Stimulated activated CD4-positive, alpha-beta T cell treated with anti-CD3 and anti-CD28 coated beads, Interleukin-4, amount 100 ng/mL, for 48 hours (primary cell): ENCODE measurements around the gene MYLK4.

ENCODE experiments used
- DNase-seq, 2 donors: peaks; one replicate each; pipeline ENCODE4 v3.0.0-alpha.2; 2020; ENCODE audit warnings: low read depth in 2 of 2

MYLK4 gene

DNA sequence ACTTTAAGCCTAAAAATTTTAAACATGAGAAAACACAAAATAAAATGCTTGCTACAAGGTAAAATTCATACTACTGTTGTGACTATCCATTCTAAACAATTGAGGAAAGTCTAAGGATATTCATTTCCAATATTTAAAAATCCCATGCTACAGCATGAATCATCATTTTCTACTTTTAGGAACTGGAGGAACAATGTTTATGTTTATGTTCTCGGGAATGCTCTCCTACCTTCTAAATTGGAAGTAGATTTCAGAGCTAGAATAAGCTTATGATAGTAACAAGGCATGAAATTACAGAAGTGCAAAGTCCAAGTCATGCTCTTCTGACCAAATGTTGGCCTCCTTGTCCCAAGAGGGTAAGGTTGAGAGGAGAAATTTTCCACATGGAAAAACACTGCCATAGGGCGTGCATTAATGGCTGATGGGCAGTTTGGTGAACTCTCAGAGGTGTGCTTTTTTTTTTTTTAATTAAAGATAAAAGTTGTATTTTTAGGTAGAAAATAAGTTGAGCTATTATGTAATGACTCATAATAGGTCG, 6.0 kb upstream of the MYLK4 start:
- no peak for DNase-seq

DNA sequence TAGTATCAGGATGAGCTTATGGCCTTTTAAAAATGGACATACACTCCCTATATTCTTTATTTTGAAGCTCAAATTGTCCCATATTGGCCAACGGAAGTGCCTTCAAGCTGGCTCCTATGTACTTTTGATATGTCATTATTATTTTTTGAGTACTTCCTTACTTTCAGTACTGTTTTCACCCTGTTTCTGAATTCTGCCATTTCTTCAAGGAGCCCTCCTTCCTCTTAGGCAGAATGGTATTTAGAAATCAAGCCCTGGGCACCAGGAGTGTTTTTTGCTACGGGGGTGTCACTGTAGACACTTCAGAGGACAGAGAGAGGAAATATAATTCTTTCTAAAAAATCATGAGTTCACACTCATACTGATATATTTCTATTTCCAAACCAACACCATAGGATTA, 5.5 kb upstream of the MYLK4 start:
- DNase-seq = no peak

DNA sequence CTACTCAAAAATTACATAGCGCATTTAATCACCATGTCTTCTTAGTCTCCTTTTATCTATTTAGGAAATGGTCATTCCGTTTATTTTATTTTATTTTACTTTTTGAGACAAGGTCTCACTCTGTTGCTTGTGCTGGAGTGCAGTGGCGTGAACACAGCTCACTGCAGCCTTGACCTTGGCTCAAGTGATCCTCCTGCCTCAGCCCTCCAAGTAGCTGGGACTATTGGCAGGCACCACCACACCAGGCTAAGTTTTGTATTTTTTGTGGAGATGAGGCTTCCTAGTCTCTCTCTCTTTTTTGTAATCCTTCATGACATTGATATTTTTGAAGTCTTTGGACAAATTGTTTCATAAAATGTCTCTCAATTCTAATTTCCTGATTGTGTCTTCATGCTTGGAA, 4.7 kb upstream of the MYLK4 start:
- no peak for DNase-seq

DNA sequence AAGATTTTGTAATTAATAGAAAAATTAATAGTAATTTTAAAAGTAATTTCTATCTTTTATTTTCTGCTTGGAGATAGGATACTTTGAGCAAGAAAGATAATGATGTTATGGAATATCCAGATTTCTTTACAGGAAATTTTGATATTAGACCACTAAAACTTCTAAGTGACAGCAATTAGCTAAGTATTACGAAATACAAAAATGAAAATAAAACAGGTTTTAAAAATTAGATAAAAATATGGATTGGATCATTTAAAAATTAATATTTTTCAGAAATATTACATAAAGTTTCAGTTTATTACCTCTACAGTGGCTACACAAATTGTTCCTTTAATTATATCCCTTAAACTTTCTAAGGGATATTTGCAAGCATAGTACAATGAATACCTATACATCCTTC, 4.2 kb upstream of the MYLK4 start:
- no peak for DNase-seq

DNA sequence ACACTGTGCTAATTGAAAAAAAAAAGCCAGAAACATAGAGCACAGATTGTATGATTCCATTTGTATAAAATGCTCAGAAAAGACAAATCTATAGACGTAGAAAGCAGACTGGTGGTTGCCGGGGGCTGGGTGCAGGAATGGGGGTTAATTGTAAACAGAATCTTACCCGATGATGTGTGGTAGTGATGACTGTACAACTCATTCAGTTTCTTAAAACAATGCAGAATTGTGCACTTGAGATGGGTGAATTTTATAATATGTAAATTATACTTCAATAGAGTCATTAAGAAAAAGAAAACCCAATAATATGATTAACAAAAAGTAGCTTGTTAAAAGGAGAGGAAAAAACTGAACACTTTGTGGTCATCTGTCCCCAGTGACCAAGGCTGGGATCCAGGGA, 3.7 kb upstream of the MYLK4 start:
- no peak for DNase-seq

DNA sequence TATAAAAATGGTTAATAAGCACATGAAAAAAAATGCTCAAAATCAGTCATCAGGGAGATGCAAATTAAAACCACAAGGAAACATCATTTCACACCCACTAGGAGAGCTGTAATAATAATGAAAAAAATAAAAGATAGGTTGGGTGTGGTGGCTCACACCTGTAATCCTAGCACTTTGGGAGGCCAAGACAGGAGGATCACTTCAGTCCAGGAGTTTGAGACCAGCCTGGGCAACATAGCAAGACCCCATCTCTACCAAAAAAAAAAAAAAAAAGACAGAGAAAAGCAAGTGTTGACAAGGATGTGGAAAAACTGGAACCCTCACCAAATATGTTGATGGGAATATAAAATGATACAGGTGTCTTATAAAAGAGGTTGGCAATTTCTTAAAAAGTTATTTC, 3.0 kb upstream of the MYLK4 start:
- no peak for DNase-seq

DNA sequence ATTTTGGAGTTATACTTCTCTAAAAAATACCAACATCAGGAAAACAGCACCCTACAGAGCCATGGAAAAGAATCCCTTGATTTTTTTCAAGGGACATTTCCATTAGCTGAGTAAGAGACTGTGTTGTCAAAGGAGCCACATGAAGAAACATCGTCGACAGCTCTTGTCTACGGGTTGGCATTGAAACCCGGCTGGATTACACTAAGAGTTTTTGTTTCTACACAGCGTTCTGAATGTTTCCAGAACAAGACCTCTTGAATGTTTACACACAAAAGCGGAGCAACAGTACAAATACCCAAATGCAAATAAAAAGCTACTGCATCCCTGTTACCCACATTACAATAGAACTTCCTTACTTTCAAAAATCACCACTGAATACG, 2.4 kb upstream of the MYLK4 start:
- DNase-seq = no peak

DNA sequence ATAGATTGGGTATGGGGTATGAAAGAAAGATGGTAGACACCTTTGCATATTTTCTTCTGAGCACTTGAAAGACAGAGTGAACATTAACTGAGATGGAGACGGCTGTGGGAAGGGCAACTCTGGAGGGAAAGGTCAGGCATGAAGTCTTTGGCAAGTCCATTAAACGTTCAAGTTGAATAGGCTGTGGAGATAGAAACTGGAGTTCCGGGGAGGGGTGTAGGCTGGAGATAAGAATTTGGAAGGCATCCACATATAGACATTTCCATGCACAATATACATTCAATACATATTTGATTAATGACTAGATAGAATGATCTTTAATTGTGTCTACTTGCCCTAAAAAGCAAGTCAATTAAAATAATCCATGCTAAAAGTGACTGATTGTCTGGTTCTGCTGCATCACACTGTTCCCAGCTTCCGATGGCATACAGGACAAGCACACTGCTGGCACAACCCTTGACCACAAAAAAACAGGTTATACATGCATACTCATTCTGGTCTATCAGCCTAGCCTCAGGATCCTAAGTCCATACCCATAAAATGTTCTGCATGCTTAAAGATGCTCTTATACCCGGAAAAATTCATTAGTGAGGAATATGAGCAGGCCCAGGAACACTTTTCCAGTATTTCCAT, 1.9 kb upstream of the MYLK4 start:
- no peak for DNase-seq

DNA sequence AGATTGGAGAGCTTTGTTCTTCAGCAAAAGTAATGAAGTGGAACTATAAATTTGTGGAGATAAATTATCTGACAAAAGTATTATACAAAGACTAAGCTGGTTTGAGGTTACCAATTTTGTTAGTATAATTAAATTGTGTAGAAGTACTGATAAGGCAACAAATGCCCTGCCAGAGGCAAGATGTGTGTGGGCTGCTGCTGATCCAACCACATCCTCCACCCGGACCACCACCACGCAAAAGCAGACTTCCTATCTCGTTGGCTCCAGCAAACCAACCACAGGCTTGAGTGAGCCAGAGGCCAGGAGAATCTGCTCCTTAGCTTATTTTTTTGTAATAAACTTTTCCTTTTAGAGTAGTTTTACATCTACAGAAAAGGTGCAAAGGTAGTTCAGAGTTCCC, 1.1 kb upstream of the MYLK4 start:
- DNase-seq = no peak

DNA sequence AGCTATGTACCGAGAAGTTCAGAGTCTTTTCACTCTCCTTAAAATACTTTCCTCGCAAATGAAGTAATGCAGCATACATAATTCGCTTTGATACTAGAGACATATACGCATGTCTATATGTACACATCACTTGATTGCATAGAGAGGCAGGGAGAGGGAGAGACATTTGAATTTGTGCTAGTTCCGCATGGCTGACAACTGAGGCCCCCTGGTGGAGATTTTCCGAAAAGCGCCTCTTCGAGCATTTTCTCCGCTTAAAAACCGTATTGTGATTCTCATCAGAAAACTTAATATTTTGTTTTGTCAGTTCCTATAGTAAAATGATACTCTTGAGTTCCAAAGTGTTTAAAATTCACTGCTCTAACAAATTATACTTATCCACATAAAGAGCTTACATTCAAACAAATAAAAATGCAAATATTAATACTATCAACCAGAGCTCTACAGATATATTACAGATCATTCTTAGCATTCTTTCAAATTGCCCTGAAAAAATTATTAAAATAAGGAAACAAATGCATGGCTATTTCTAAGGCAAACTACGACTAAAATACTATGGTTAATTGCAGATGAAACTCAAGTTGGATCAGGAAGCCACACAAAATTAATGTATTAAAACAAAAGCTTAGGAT, 637 bp downstream of the MYLK4 start:
- DNase-seq = peak; percentile 53 to 63

DNA sequence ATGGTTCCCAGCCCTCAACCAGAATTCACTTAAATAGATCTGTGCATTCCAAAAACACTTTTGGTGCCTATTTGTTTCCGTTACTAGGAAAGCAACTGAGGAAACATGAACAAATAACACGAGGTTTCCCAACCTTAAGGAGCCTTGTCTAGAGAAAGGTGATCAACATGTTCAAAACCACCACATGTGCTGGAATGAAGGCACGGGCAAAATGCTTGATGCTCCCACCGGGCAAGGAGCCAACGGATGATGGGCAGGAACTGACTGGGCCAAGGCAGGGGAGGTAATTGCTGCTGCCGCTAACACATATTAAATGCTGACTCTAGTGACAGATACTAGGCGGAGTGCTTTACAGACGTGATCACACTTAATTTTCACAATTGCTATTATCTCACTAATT, 2.5 kb downstream of the MYLK4 start:
- no peak for DNase-seq

DNA sequence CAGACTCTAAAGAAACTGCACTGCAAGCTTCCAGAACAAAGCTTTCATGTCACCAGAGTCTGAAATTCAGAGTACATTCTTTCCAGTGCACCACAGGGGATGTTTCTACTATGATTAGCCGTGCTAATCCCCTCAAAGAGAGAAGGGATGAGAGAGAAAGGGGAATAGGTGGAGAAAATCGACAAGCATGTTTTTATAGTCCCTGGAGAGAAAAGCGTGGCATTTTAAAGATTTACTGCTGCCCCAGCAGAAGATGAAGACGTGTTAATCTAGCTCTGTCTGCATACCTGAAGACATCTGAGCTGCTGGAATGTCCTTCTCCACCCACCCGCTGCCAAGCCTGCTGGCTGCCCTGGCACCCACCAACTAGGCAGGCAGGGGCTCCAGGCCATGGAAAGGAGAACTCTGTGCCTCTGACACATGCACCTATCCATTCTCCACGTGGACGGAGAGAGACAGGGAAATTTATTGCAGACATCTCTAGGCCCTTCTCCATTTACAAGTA, 4.1 kb downstream of the MYLK4 start:
- DNase-seq = no peak

DNA sequence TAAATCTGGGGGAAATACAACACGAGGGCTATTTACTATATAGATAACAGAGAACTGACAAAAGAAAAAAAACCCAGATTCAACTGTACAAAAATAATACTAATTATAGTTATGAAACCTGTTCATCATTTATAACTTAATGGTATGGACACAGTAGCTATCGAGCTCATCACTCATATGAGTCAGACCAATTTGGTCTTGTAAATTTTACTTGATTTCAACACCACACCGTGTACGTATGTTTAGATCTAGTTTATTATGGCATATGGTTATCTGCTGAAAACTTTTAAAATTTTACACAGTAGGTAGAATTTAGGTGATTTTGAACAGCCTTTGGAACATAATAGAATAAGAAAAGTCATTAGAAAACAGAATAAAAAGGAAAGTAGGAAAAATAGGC, 5.5 kb downstream of the MYLK4 start:
- no peak for DNase-seq

DNA sequence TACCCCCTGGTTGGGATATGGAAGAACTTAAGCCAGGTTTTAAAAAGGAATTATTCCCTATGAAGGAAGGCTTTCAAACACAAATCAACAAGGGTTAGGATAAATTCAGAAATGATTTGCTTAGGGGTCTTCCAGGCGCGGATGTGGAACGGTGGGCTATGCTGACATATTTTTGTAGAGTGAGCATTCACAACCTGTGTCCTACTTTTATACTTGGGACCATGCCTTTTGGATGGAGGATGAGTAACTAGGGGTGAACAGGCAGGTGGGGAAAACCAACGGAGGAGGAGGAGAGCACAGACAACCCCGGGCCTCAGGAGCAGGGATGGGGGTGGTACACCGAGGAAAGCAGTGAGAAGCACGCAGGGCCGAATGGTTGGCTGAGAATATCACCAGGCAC, 5.9 kb downstream of the MYLK4 start:
- DNase-seq = no peak

DNA sequence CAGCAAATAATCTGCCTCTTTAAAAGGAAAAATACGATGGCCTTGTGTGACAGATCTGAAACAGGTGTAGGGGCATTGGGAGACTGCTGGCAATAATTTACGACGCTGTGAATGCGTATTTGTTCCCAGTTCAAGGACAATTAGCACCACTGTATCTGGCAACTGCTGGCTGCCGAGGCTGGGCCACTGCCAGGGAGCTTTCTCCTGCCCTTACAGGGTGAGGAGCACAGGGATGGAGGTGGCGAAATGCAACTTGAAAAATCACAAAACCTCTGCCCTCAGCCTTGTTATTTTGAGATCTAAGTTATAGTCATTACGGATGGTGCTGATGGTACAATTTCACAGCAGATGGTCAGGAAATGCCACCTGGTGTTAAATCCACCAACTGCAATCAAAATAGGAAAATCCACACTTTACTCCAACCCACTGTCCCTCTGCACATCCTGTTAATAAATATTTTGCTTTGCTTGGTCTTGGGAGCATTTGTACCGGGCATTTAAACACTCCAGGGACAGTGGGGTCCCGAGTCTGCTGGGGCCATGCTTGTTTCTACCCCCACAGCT, 6.4 kb downstream of the MYLK4 start:
- no peak for DNase-seq

DNA sequence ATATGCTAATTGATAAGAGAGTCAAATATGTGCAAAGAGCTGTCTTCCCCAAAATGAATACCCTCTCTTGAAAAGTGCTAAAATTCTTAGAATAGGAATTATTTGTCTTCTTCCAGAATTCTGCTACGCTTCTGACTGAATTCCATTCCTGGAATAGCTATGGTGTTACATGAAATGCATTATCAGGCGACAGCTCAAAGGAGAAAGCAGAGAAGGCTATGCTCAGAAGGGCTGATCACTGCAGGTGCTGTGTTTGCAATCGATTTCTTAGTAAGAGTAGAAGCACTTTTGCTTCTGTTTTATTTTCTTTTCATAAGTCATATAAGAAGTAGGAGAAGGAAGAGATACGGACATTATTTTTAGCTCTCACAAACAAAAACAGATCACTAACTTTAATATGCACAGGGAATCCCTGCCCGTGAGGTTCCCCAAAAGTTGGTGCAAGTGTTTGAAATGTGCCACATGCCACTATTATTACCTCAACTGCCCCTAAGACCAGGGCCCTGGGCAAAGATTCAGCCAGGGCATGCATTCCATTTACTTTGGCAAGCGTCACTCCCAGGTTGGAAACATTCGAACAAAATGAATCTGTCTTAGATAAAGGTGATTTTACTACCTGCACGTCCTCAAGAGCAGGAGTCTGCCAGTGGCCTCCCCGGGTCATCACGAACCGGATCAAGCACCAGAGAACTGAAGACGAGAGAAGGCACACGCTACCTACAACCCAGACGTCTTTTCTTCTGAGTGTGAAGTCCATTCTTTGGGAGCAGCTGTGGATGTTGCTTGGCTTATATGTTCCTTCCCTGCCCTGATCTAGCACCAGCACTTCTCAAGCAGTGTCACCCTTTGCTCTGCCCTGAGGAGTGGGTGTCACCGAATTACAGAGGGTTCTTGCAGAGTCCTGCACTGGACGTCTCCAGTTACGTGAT, 7.2 kb downstream of the MYLK4 start:
- no peak for DNase-seq

DNA sequence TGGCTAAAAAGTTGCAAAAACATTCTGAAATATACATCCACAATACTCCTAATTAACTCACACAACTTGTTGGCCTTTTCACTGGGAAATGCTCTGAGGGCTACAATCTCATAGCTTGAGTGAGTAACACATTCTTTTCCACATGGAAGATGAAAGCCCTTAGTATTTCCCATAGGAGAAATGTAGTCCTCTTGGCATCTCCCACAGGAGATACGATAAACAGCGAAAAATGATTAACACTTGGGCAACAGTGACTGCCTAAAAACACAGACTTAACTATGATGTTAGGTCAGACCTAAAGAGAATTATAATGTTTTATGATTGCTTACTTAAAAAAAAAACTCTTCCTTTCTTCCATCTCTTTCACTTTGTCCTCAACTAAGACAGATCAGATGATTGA, 9.0 kb downstream of the MYLK4 start:
- no peak for DNase-seq

DNA sequence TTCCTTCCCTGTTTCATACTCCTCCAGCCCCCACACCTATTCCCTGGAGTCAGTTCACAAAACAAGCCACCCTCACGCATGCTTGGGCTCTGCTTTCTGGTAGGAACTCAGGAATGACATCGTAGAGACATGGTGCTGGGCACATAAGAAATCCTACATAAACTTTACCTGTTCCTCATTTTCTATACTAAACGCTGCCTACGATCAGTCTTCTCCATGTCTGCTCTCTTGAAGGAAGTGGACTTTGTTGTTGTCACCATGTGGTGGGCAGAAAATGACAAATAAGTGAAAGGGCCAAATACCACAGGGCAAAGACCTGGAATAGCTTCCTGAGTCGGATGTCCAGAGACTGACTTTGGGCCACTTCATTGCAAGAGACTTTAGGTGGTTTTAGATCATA, 10.1 kb downstream of the MYLK4 start:
- DNase-seq = no peak

DNA sequence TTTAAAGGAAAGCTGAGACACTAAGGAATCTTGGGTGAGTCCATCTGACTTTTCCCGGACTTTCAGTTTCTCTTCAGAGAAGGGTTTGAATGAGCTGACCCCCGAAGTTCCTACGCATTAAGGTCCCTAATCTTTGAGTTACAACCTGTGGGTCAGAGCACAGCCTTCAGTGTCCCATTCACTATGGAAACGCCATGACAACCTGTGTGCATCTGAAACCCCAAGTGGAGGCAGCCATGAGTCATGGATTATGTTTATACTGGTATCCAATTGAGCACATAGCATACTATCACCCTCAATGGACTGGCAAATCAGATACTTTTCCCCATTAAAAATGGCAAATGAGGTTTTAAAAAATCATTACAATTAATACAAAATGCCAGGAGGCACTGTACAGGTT, 11.4 kb downstream of the MYLK4 start:
- peak in 1 of 2 donors; percentile 23 for DNase-seq

DNA sequence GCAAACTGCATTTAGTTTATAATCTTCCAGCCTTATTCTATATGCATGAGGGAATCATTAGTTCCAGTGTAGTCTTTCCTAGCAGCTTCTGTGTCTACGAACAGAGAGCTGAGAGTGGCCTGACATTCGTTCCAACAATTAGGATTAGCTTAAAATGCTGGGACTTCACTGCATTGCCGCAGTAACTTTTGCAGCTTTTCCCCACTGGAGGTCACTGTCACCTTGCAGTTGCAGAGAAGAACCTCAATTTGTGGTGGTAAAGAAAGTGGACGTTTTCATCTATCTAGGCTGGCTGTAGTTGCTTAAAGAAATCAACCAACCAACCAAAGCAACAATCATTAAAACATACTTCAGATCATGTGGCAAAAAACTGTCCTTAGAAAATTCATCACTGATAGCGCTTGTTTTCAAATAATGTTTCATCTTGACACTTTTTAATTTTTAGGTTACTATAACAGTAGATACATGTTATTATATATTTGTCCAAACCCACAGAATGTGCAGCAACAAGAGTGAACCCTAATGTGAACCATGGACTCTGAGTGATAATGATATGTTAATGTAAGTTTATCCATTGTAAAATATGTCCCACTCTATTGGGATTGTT, 12.2 kb downstream of the MYLK4 start:
- DNase-seq = peak; percentile 27 to 37

DNA sequence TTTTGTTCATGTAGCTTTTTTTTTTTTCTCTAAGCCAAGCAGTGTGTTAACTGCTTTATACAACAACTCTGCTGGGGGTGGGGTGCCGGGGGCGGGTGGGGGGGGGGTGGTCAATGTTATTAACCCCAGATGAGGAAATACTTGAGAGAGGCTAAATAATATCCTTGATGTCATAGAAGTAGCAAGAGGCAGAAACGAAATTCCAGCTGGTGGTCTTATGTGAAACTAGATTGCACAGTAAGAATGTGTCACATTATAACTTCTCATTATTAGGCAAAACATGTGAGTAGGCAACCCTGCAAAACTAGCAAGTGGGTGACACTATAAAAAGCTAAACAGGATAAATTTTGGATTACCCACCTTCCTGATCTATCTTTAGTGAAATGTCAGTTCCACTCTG, 12.8 kb downstream of the MYLK4 start:
- no peak for DNase-seq
